LNCAP (cell line): ENCODE measurements around the gene USP9X.

ENCODE experiments used
- CTCF ChIP-seq: fragments of 450-650 bp; IDR thresholded peaks from 2 replicates; pipeline ENCODE4 v1.5.1; 2017; ENCODE audit warnings: mild to moderate bottlenecking

The USP9X gene

DNA sequence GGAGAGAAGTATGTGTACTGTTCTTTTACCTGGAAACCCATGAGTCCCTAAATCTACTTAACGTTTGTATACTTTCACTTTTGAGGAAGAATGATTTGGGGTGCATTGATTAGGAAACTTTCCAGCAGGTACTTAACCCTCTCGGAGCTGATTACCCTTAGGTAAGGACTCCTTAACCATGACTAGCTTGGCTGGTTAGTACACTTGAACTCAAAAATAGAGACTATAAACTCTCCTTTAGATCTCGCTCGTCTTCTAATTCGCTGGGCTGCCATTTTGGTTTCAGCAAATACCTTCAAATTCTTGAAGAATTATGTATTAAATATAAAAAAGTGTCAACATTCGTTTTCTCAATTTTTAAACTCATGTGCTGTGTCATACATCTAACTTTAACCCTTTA, 2.0 kb downstream of the USP9X start:
- TF ChIP-seq CTCF: no peak

GRCh38 chrX:41090568-41091238, 5.5 kb downstream of the USP9X start:
- TF ChIP-seq CTCF: no peak

DNA sequence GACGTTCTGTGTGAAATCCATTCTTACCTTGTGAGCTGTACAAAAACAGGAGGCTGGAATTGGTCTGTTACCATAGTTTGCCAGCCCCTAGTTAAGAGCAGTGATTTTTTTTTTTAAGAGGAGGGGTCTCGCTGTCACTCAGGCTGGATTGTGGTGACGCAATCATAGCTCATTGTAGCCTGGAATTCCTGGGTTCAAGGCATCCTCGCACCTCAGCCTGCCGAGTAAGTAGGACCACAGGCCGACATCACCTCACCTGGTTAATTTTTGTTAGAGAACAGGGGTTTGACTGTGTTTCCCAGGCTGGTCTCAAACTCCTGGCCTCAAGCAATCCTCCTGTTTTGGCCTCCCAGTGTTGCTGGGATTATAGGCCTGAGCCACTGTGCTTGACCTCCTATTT, 7.5 kb downstream of the USP9X start:
- no peak for TF ChIP-seq CTCF

- no peak for TF ChIP-seq CTCF
Observed at GRCh38 chrX:41095174-41095573, 9.9 kb downstream of the USP9X start.

DNA sequence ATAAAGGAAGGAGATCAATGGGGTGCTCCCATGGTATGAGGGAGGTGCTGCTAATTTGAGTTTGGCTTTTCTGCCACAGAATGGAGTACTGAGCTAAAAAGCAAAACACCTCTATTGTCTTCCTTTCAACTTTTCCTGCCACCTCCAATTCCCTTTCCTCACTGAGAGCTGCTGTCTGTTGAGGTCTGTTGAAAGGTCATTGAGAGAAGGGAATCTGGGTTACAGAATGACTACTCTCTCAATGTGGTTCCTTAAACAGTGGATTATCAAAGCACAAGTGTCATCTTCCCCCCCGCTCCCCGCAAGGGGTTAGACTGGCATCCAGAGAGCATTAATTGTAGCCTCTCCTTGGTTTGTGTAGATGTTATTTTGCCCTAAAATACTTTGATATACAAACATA, 10.7 kb downstream of the USP9X start:
- no peak for TF ChIP-seq CTCF

- no peak for TF ChIP-seq CTCF
Observed at GRCh38 chrX:41096339-41096955, 11.2 kb downstream of the USP9X start.

DNA sequence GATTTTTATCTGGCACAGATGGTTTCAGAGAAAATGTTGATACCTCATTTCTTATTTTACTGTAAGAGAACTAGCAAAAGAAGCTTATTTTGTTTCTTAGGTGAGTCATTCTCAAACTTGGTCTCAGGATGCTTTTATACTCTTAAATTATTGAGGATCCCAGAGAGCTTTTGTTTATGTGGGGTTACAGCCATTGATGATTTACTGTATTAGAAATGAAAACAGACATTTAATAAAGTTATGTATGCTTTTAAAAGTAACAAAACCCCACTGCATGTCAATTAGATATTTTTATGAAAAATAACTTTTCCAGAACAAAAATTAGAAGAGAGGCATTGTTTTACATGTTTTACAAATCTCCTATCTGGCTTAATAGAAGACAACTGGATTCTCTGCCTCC, 12.1 kb downstream of the USP9X start:
- TF ChIP-seq CTCF: no peak
